Pons (tissue), 1 donor: ENCODE results near the gene MYO19.
"Not testable (repeated sequence)": the region's sequence is repeated elsewhere in the genome, so short reads cannot be mapped to it uniquely, and the experiment has no call there.

Source experiments
- DNase-seq: peaks from one replicate; pipeline ENCODE4 v3.0.0-alpha.2; 2016; ENCODE audit warnings: low spot score

The MYO19 gene

GRCh38 chr17:36501963-36502362 is 32.7 kb downstream of the MYO19 start:
- no peak for DNase-seq

- DNase-seq, result no peak
Observed at GRCh38 chr17:36501351-36501750, 33.3 kb downstream of the MYO19 start.

- DNase-seq, result no peak
Observed at GRCh38 chr17:36500745-36501225, 33.9 kb downstream of the MYO19 start.

- DNase-seq, result no peak
Observed at GRCh38 chr17:36498560-36499300, 35.9 kb downstream of the MYO19 start.

GRCh38 chr17:36498155-36498554 is 36.5 kb downstream of the MYO19 start:
- DNase-seq, result no peak

DNA sequence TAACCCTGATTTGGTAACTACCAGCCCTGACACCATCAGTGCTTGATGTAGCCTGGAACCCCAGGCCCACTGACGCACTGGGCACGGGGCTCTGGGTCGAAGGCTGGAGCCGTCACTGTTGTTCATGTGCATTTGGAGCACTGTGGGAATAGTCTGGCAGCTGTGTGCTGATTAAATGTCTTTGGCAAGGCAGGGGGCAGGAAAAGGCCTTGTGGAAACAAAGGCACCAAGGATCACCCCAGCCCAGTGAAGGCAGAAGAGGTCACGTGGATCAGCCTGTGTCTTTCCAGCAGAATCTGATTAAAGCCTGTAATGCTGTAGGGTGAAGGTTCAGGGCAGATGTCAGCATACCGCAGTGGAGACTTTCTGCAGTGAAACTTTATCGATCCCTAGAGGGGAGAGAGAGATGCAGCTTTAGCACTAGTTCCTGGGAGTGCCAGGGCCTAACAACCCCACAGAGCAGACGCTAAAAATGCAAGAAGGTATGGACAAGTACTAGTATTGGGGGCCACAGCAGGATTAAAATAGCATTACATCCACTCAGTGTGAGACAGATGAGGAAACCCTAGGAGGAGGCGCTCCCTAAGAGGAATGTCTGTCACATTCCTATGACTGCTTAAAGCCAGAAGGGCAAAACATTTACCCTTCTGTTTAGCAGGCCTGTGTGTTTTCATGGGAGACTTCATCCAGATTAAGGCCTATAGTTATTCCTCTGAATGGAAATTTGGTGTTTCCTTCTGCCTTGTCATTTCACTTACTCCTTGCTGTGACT is 38.5 kb downstream of the MYO19 start:
- DNase-seq, result peak; percentile 87

- no peak for DNase-seq
Observed at GRCh38 chr17:36495076-36495578, 39.5 kb downstream of the MYO19 start.

GRCh38 chr17:36494674-36495073 is 40.0 kb downstream of the MYO19 start:
- no peak for DNase-seq

- no peak for DNase-seq
Observed at GRCh38 chr17:36493956-36494355, 40.7 kb downstream of the MYO19 start.

DNA sequence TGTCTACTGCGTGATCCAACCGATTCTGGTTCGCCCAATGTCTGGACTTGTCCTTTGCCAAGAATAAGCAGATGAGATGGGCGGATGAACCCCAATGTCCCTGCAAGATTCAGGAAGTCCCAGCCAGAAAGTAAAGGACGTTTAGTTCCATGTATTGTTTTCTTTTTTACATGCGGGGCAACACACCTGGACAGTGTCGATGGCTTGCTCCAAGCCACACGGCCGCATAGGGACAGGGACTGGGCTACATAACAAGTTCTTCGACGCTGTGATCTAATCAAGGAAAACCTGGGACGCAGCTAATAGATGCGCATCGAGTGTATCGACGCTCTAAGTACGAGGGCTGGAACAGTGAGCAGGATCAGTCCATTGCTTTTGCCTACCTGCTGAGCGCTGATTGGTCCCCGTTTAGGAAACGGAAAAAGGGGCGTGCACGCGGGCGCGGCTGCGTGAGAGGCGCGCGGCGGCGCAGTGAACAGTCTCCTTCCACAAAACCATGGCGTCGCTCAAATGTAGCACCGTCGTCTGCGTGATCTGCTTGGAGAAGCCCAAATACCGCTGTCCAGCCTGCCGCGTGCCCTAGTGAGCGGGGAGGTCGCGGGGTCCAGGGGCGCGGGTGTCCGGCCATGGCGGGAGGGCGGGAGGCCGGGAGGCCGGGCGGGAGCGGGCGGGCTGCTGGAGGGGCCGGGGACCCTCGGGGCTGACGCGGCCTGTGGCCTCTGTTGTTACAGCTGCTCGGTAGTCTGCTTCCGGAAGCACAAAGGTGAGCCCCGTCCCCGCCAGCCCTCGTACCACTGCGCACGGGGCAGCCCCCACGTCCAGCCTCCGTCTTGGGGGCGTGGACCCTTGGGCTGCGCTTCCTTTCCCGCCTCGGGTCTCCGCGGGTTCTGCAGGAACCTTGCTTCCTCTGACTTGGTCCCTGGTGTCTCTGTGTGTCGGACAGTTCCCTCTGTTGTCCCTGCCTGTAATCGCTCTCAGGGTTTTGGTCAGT is 48.2 kb downstream of the MYO19 start, which contains the start of gene ZNHIT3:
ZNHIT3 (plus strand) TSS at position 478 of the 991 bp plus-strand sequence; CDS start at position 497, 19 bp downstream.
- peak; percentile 95 for DNase-seq

- DNase-seq, result no peak
Observed at GRCh38 chr17:36485805-36486203, 48.9 kb downstream of the MYO19 start.

- no peak for DNase-seq
Observed at GRCh38 chr17:36485027-36485426, 49.6 kb downstream of the MYO19 start.

DNA sequence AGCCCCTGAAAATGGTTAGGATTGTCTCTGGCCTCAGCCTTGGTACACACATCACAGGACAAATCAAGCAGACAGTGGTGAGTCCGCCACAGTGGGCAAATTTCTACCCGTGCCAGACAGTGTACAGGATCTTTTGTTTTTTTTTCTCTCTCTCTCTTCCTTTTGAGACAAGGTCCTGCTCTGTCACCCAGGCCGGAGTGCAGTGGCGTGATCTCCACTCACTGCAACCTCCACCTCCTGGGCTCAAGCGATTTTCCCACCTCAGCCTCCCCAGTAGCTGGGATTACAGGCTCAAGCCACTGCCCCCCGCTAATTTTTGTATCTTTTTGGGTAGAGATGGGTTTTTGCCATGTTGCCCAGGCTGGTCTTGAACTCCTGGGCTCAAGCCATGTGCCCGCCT is 50.6 kb downstream of the MYO19 start:
- DNase-seq, result not testable (repeated sequence)

GRCh38 chr17:36482611-36483504 is 51.8 kb downstream of the MYO19 start:
- DNase-seq, result peak; percentile 53

GRCh38 chr17:36481829-36482228 is 52.8 kb downstream of the MYO19 start:
- DNase-seq, result no peak

DNA sequence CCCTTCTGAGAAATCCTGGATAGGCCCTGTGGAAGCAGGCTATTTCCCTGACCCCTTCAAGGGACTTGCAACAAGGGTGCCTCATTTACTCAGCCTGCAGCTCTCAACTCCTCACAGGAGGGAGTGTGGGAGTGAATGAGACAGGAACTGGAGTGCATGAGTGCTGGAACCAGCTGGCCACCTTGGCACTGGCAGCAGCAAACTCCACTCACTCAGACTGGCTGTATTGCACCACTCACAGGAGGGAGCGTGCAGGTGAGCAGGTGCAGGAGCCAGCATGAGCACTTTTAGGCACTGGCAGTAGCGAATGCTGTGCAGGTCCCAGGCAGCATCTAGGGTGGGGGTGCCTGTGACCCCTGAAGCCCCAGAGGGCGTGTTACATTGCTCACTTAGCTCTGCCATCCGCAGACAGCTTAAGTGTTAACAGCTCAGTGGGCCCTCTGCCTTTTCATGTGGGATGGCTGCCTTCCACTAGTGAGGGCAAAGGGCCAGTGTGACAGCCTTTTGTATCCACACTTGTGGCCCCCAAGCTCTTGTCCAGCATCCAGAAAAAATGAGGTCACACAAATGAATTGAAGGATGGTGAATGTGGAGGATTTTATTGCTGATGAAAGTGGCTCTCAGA is 59.2 kb downstream of the MYO19 start:
- DNase-seq, result peak; percentile 26

GRCh38 chr17:36474571-36474970 is 60.1 kb downstream of the MYO19 start:
- no peak for DNase-seq

GRCh38 chr17:36470499-36470898 is 64.2 kb downstream of the MYO19 start:
- DNase-seq, result no peak

GRCh38 chr17:36469733-36470132 is 64.9 kb downstream of the MYO19 start:
- no peak for DNase-seq
